Muscle layer of duodenum (tissue), 2 donors: ENCODE measurements around the gene MYOCOS.

Source experiments
- H3K27ac ChIP-seq: one replicate; pipeline ENCODE4 v1.7.0; 2013; ENCODE audit warnings: mild to moderate bottlenecking, low read length
- H3K27me3 ChIP-seq: one replicate; pipeline ENCODE4 v1.7.0; 2013; ENCODE audit warnings: low read depth, mild to moderate bottlenecking, control low read depth, low read length
- H3K36me3 ChIP-seq, 2 donors: one replicate each; pipeline ENCODE4 v1.7.0; 2013; ENCODE audit warnings: low read length in 2 of 2, control low read depth in 1 of 2, mild to moderate bottlenecking in 1 of 2; ENCODE audit not compliant: insufficient read depth in 2 of 2, control insufficient read depth in 1 of 2
- H3K4me1 ChIP-seq, 2 donors: one replicate each; pipeline ENCODE4 v1.7.0; 2013; ENCODE audit warnings: low read length in 2 of 2, mild to moderate bottlenecking in 2 of 2, control low read depth in 1 of 2, moderate library complexity in 1 of 2; ENCODE audit not compliant: insufficient read depth in 2 of 2, control insufficient read depth in 1 of 2
- H3K4me3 ChIP-seq, 2 donors: one replicate each; pipeline ENCODE4 v1.7.0; 2013; ENCODE audit warnings: low read length in 2 of 2, low read depth in 1 of 2, mild to moderate bottlenecking in 1 of 2
- H3K9me3 ChIP-seq, 2 donors: one replicate each; pipeline ENCODE4 v1.7.0; 2013; ENCODE audit warnings: low read length in 2 of 2, control low read depth in 1 of 2, mild to moderate bottlenecking in 1 of 2; ENCODE audit not compliant: control insufficient read depth in 1 of 2
- donor health status: healthy.

Gene MYOCOS

GRCh38 chr1:171663854-171664575 is 42.0 kb downstream of the MYOCOS start:
- no peak overlapping the region for H3K4me3 ChIP-seq
- peak overlapping the region; percentile 14 for H3K27ac ChIP-seq
- H3K9me3 ChIP-seq = no peaks in the 10 kb centered on the region
- peaks cover 4 to 26% of the 10 kb centered on the region in 2 donors for H3K4me1 ChIP-seq
- H3K36me3 ChIP-seq = no peaks in the 10 kb centered on the region
- no peaks in the 10 kb centered on the region for H3K27me3 ChIP-seq

DNA sequence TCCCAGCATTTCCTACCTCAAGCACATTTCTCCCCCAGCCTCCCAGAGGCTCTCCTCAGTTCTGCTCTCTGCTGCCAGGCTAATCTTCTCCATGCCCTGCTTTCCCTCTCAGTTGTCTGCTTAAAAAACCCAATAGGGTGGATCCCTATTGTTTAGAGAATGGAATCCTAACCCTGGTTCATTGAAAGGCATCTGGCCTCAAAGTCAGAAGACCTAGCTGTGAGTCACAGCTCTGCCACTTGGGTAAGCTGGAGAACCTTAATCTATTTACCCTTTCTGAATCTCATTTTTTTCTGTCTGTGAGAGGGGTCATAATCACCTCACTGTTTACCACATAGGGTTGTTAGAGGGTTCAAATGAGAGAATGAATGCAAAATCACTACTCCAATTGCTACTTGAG is 42.9 kb downstream of the MYOCOS start:
- no peak overlapping the region for H3K4me3 ChIP-seq
- no peaks in the 10 kb centered on the region for H3K9me3 ChIP-seq
- H3K36me3 ChIP-seq = no peaks in the 10 kb centered on the region
- no peaks in the 10 kb centered on the region for H3K27me3 ChIP-seq
- H3K4me1 ChIP-seq = peaks cover 4 to 26% of the 10 kb centered on the region in 2 donors
- H3K27ac ChIP-seq = no peak overlapping the region

- H3K36me3 ChIP-seq = no peaks in the 10 kb centered on the region
- peaks cover 4 to 26% of the 10 kb centered on the region in 2 donors for H3K4me1 ChIP-seq
- no peak overlapping the region for H3K27ac ChIP-seq
- H3K27me3 ChIP-seq = no peaks in the 10 kb centered on the region
- H3K9me3 ChIP-seq = no peaks in the 10 kb centered on the region
- no peak overlapping the region for H3K4me3 ChIP-seq
Measured at GRCh38 chr1:171666114-171666769, 44.2 kb downstream of the MYOCOS start.

DNA sequence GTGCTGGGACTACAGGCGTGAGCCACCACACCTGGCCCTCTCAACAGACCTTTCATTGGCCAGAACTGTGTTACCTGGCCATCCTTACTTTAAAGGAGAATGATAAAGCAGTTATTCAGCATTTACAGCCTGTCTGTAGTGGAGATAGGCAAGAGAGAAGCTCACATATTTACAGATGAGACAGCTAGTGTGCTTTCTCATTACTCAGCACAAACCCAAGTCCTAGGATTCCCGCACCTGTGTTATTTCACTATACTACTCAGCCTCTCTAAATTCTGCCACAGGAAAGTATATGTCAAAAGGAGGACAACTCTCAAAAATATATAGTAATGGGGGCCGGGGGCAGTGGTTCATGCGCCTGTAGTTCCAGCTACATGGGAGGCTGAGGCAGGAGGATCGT is 46.3 kb downstream of the MYOCOS start:
- no peaks in the 10 kb centered on the region for H3K9me3 ChIP-seq
- no peaks in the 10 kb centered on the region for H3K36me3 ChIP-seq
- no peak overlapping the region for H3K27ac ChIP-seq
- peaks cover 4 to 25% of the 10 kb centered on the region in 2 donors for H3K4me1 ChIP-seq
- no peaks in the 10 kb centered on the region for H3K27me3 ChIP-seq
- H3K4me3 ChIP-seq = no peak overlapping the region

- Histone ChIP-seq H3K27me3 (no peaks in the 10 kb centered on the region), H3K4me3 (no peak overlapping the region), H3K36me3 (no peaks in the 10 kb centered on the region), H3K9me3 (no peaks in the 10 kb centered on the region), H3K27ac (no peak overlapping the region), H3K4me1 (peaks cover 0 to 8% of the 10 kb centered on the region in 2 donors)
Measured at GRCh38 chr1:171670739-171671138, 48.7 kb downstream of the MYOCOS start.

DNA sequence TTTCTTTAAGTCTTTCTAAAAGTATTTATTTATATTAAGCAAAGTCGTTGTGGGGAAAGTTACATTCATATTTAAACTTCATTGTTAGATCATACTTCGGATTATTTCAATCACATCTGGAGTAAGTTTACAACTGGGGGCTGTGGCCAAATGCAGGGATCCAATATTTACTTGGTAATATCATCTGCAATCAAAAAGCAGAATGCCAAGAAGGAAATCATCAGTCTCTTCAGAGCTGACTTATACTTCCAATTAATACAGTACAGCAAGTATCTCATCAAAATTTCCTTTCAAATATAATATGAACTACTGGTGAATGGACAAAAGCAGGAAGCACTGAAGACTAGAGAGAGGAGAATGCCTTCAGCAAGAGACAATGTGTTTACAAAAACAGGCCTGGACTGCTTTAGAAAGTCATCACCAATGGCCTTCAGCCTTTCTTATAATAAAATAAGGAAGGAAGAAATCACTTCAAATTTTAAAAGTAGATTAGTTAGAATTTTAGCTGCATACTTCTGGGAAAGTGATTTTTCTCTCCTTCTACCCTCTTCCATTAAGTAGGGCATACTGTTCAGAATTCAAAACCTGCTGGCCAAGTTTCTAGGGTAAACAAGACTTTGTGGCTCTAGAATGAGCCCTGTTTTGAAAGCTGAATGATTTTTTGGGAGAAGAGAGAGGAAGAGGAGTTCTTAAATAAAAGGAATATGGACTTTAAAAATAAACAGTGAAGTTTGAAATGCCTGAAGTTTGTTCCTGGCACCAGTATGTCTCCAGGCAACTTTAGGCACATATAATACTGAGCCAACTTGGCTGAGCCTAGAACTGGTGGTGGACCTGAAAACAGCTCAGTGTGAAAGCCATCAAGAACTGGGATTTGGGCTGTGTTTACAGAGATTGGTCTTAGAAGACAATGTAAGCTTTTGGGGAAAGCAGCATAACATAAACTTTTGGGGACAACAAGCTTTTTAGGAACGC is 52.7 kb downstream of the MYOCOS start:
- Histone ChIP-seq H3K27me3 (no peaks in the 10 kb centered on the region), H3K4me3 (no peak overlapping the region), H3K27ac (no peak overlapping the region), H3K4me1 (peaks cover 0 to 3% of the 10 kb centered on the region in 2 donors), H3K36me3 (no peaks in the 10 kb centered on the region), H3K9me3 (no peaks in the 10 kb centered on the region)
